ENCODE results near the gene TRIM37.
"Not testable (repeated sequence)": the region's sequence is repeated elsewhere in the genome, so short reads cannot be mapped to it uniquely, and the experiment has no call there.

TRIM37 gene

DNA sequence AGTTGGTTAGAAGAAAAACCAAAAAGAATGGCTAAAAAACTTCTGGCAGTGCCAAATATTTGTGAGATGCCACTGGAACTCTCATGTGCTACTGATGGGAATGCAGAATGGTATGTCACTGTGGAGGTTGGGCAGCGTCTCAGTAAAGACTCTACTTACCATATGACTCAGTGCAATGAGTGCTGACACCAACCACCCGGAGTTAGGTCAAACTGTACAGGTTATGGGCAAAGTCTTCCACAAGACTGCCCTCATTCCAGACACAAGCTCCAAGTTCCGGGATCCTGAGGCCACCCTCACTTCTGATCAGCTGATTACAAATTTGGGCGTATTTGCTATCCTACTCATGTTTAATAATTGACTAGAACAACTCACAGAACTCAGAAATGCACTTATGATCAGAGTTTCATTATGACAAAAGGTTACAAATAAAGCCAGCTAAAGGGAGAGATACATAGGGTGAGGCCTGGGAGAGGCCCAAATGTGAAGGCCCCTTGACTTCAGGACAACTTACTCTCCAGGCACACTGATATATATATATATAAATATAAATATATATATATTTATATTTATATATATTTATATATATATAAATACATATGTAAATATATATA lies 114.9 kb downstream of the TRIM37 start:
- no peak for DNase-seq

DNA sequence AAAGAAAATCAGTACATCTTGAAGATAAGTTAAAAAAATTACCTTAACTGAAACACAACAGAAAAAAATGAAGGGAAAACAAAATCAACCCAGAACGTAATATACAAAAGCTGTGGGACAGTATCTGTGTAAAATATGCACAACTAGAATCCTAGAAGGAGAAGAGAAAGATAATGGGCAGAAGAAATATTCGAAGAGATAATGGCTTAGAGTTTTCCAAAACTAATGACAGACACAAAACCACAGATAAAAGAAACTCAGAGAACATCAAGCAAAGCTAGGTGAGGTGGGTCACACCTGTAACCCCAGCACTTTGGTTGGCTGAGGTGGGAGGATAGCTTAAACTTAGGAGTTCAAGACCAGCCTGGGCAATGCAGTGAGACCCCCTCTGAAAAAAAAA lies 117.1 kb downstream of the TRIM37 start:
- DNase-seq: no peak

DNA sequence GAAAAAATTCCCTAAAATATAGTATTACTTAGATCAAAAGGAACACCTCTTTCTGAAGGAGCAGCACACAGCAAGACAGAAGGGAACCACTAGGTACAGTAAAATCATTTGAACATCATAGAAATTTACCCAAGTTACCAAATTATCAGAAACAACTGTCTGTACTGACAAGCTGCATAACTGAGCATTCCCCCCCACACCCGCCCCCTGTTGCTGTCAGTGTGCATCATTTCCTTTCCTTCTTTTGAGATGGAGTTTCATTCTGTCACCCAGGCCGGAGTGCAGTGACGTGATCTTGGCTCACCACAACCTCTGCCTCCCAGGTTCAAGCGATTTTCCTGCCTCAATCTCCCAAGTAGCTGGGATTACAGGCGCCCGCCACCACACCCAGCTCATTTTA lies 120.7 kb downstream of the TRIM37 start:
- DNase-seq: no peak

DNA sequence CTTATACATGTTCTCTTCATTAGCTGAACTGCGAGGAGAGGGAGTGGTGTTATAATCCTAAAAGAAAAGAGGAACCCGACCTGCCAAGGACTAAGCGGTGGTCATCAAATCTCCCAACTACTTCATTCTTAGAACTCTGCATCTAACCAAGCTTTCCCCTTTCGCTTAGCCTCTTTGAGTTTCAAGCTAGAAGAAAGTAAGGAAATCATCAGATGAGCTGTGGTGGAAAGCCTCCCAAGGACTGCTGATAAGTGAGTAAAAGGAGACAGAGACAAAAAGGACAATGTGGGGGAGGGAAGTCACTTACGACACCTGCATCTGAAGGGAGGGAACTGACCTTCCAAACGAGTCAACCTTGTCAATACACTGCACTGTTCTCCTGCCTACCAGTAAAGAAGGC lies 121.3 kb downstream of the TRIM37 start:
- no peak for DNase-seq

DNA sequence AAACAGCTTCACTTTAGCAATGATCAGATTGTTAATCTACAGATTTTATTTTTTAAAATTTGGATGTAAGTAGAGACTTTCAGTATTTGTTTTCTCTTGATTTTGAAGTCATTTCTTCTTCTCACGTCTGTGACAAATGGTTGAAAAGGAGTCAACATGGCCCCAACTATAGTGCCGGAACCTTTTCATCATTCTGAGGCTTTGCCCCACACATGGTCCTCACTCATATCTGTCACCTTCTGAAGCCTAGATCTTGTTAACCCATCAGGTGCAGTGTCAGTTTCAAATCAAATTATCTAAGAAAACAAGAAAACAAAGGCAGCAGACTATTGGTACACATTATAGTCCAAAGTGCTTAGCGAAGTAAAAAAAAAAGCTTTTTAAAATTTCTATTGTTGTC lies 124.1 kb downstream of the TRIM37 start:
- no peak for DNase-seq

DNA sequence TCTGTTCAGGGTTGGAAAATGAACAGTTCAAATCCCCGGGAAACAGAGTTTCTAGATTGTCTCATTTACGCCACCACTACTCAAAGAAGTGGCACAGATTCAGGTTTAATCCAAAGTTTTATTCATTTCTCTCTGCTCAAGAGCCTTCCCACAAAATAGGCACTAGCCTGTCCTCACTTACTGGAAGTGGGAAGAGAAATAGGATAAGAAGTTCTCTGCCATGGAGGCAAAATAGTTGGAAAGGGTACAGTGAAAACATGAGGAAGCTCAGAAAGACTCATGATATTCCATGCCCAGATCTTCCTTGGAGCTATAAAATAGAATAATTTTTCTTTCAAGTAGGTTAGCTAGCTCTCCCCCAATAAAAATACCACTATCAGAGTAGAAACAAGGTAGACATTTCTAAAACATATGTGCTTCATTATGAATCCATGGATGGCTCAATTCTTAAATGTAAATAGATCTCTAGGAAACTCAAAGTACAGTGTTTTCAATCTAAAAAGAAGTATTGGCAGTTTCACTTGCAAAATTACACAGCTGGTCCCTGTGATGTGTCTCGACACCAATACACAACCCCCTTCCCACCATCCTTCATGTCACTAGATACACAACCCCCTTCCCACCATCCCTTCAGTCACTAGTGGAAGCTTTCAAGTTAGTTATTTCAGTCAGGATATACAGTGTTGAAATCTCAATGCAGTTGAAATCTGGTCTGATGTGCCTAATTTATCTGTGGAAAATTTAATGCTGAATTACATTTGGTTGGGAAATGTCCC lies 125.8 kb downstream of the TRIM37 start:
- no peak for DNase-seq

DNA sequence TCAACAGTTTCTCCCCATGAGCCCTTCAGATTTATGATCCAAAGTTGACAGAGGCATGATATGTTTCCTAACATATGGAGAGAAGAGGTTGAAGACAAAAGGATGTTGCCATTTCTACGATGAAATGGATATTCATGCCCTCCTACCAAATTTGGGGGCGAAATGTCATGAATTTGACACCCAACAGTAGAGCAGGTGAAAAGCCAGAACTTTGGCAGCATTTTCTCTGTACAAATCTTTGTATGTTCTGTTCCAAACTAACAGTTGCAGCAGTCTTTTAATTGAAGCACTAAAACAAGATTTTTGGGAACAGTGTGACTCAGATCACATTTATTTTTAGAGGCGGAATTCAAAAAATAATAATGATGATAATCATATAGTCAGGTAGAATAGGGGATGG lies 130.1 kb downstream of the TRIM37 start:
- DNase-seq: no peak

DNA sequence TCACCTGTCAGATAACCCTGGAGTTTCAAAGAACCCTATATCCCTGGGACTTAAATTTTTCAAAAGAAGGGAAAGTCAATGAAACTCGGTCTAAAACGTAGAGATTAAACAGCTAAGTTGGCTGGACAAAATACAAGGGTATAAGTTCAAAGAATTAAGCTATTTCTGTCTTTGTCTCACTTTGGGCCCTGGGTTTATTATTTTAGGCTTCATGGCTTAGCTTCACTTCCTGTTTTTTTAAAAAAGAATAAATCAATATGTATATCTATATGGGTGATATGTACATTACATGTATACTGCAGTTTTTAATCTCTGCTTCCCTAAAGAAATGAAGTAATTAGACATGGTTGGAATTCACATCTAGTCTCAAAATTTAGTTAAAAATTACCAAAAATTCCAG lies 132.3 kb downstream of the TRIM37 start:
- DNase-seq: no peak

DNA sequence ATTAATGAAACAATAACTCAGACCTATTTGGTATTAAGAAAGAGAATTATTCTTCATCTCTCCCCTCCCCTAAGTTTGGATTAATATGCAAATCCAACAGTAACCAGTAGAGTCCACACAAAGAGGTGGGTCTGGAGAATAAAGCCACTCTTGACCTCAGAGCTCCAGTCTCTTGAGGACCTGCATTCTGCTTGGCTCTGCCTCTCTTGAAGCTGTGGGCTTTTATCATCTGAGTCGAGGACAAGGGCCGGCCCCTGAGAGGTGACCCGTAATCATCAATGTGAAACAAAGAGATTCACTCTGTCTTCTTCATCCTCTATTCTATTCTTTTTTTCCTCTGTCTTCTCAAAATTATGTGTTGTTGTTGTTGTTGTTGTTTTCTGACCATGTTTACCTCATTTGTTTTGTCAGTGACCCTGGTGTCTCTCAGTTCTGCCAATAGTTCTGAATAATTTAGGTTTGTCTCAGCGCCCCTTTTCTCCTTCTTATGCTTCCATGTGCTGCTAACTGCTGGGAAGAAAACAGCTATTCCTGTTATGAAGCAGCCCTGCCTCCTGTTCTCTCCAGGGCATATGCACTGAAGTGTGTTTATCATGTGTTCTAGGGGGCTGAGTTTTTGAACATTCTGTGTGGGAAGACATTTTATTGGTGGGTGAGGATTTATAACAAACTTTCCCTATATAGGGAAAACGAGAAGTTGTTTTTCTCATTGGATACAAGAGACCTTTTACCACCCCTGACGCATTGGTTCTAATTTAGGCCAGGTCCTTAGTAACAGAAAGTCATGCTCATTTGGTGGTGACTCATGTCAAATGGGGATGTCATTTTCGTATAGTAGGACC lies 135.8 kb downstream of the TRIM37 start:
- no peak for DNase-seq

DNA sequence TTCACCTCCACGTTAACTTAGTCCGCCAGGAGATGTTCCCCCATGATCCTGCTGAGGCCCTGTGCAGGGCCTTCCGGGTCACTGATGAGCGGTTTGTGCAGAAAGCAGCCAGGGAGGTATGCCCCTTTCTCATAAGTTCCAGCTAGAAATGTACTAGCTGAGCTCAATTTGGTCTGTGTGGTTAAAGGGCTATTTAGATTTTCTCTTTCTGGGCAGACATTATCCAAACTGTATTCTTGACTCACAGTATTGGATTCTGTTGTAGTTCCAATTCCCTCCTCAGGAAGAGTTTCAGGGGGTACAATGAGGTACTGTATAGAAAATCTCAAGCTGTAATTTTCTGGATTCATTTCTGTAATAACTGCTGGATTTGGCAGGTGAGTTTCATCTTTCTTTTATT lies 137.1 kb downstream of the TRIM37 start:
- DNase-seq: no peak

DNA sequence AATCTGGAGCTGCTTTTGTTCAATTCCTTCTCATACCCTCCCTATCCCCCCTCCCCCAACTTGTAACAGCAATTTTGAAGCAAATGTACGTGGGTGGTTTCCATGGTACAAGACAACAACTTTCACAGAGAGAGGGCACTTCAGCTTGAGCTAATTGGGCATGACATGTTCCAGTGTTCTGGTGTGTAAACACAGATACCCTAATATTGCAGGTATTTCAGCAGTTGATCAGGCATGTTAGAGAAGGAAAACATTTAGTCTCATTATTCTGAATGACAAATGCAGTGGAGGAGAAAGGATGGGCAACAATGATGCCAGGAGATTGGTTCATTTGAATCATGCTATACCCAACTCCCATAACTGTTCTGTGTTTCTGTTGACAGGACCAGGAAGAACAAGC lies 137.5 kb downstream of the TRIM37 start:
- DNase-seq: no peak

DNA sequence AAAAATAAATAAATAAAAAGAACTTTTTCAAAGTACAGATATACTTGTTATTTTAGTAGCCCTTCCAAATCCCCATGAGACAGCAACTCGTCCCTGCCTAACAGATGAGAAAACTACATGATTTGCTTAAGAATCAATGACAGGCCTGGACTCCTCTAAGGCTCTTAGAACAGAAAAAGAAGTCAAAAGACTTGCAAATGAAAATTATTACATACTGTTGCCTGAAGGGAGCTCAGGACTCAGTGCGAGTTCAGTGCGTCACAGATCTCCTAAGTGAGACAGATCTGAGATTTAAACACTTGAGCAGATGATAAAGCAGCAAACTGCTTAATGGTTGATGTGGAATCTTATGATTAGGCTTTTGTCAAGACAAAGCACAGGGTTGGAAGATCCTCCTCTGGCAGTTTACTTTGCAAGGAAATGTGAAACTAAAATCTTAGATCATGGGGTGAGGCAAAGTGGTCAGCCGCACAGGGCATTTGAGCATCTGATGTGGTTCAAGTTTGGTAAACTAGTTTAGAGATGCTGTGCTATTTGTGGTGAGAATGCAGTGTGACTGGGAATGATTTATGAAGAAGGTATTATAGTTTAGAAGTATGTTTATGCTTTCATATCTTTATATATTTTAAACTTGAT lies 138.1 kb downstream of the TRIM37 start:
- DNase-seq: no peak

DNA sequence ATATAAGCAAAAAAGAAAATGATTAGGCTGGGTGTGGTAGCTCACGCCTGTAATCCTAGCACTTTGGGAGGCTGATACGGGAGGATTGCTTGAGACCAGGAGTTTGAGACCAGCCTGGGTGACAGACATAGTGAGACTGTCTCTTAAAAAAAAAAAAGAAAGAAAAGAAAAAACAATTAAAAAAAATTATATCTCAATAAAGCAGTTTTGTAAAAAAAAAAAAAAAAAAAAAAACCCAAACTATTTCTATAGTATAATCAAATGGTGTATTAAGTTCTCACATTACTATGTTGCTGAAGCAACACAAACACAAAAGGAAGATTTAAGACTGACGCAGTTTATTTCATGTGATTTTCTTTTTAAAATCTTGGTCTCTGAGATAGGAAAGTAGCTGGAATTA lies 140.5 kb downstream of the TRIM37 start:
- no peak for DNase-seq

DNA sequence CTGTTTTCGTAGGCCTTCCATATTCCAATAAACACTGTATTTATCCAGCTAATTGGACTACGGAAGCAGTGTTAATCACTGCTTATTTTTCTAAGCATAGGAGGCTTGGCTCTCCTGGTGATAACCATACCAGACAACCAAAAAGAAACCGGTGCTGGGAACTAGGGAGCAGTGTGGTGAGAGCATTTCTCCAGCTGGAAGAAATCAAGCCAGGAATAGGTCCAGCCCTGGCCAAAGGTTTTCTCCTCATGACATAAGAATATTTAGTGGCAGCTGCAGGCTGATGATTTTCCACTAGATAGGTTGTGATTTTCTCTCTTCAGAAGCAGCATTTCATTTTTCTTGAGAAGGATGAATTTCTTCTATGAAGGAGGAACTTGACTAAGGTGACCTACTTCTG lies 141.5 kb downstream of the TRIM37 start:
- DNase-seq: no peak

DNA sequence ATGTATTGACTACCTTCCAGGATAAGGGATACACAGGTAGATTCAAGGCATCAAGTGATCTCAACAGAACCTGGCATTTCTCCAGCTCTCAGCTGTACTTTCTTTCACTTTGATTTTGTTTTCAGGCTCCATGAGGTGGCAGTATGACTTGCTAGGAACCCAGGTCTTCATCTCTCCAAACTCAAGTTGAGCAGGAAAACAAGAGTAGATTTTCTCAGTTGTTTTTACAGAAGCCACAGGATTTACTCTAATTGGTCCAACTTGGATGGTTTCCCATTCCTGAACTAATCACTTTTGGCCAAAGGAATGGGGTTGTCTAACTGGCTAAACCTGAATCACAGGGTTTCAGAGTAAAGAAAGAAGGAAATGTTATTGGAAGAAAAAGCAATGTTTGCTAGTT lies 146.6 kb downstream of the TRIM37 start:
- no peak for DNase-seq

DNA sequence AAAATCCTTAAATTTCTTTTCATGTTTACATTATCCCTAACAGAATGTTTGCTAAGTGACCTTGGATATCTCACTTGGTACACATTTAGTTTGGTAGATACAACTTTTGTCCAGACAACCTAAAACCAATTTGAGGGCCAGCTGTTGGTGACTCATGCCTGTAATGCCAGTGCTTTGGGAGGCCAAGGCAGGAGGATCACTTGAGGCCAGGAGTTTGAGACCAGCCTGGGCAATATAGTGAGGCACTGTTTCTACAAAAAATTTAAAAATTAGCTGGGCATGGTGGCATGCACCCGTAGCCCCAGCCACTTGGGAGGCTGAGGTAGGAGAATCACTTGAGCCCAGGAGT lies 149.0 kb downstream of the TRIM37 start:
- DNase-seq: not testable (repeated sequence)

DNA sequence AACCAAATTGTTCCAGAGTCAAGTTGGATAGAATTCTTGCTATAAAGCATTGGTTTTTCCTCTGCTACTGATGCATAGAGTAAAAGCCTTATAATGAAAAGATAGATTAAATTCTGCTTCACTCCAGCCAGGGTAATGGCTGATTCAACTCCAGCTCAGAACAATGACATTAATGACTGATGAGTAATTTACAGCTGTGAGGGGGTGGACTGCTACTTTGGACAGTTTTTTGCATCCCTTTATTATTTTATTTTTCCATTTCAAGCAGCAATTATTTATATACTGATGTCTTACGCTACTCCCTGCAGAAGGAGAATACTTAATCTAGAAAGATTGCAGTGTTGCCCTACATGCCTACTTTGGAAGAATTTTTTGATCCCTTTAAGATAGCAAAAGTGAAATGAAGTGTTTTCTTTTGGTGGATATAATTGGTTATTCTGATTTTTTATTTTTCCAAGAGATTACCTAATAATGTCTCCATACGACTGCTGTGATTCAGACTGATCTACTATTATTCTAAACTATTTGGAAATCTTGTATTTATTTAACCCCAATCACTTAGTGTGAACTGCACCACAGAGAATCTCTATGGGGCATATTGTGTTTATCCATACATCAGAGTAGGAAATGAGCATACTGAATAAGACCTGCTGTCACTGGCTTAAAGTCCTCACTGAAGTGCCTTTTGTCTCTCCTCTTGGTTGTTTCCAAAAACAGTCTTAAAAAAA lies 149.5 kb downstream of the TRIM37 start:
- no peak for DNase-seq

DNA sequence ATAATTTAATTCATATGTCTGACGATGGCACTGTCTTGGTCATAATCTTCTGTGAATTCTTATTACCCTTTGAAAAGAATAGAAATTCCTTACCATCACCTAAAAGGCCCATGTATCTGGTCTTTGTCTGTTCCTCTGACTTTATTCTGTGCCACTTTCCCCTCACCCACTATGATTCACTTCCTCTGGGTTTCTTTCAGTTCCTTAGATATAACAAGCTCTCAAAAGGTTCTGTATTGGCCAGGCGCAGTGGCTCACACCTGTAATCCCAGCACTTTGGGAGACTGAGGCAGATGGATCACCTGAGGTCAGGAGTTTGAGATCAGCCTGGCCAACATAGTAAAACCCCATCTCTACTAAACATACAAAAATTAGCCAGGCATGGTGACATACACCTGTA lies 152.3 kb downstream of the TRIM37 start:
- DNase-seq: not testable (repeated sequence)

DNA sequence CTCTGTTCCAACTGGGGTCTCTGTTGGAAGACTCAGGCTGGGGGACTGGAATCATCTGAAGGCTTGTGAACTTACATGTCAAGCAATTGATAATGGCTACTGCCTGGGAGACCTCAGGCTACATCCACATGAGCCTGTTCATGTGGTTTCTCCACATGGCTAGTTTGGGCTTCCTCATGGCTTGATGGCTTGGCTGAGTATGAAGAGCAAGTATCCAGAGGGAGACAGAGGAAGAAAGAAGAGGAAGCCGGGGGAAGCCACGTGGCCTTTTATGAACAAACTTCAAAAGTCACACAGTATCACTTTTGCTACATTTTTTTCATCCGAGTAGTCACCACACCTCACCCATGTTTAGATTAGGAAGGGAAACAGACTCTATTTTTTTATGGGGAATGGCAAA lies 158.9 kb downstream of the TRIM37 start:
- no peak for DNase-seq

DNA sequence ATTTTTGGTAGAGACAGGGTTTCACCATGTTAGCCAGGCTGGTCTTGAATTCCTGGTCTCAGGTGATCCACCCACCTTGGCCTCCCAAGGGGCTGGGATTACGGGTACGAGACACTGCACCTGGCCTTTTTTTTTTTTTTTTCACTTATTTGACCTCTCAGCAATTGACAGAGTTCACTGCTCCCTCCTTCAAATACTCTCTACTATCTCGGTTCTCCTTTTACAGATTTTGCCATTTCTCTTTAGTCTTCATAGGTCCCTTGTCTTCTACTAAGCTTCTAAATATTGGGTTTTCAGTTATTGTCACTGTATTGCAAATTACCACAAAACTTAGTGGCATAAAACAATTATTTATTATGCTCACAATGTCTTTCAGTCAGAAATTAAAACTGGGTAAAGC lies 159.3 kb downstream of the TRIM37 start:
- no peak for DNase-seq

DNA sequence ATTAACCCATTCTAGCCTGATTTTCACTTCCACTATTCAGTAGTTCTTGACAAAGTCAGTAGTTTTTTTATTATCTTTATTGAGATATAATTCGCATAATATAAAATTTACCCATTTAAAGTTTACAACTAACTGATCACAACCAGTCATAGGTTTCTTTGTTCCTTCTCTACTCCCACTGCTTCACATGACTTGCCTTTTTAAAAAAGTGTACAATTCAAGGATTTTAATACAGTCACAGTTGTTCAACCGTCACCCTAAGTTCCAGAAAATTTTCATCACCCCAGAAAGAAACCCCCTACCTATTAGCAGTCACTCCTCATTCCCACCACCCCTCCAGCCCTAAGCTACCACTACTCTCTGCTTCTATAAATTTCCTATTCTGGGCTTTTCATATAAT lies 162.5 kb downstream of the TRIM37 start:
- no peak for DNase-seq

DNA sequence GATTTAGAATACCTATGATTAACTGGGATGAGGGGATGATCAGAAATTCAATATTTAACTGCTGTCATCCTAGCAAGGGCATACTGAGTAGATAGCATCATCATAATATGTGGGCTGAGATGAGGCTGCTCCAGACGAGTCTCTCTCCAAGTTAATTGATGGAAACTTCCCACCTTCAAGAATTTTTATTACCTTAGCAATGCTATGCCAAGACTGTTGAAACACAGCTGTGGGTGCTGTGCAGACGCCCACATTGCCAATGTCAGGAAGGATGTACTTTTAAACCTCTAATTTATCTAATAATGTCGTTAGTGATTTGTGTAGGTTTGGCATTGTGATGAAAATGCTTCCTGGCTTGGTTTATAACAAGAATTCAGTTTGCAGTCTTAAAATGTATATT lies 170.4 kb downstream of the TRIM37 start:
- DNase-seq: no peak

DNA sequence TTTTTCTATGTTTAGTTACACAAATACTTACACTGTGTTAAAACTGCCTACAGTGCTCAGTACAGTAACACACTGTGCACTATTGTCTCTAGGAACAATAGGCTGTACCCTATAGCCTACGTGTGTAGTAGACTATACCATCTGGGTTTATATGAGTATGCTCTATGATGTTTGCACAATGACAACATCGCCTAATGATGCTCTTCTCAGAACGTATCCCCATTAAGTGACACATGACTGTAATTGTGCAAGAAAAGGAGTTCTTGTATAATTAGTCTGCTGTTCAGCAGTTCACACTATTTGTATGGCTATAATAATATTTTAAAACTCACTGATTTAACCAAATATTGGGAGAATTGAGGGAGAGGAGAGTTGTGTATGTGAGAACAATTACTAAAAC lies 173.7 kb downstream of the TRIM37 start:
- DNase-seq: no peak
